Mucosa of gallbladder (tissue), 1 donor: ENCODE results near the gene FCHSD2. TPM values are rescaled to one million over a fixed set of nuclear protein-coding genes. Genes with fewer than 3 reads are reported as not detected.
"Not testable (repeated sequence)": the region's sequence is repeated elsewhere in the genome, so short reads cannot be mapped to it uniquely, and the experiment has no call there.

ENCODE experiments used
- DNase-seq: peaks from one replicate; pipeline ENCODE4 v3.0.0-alpha.2; 2020; ENCODE audit warnings: low spot score
- total RNA-seq: library from RNA; stranded (reverse); gene quantifications from one replicate; pipeline ENCODE4 v1.2.1, GENCODE V29; 2021
- donor health status: DM: no; HTN: no; CAD: no.

Gene FCHSD2
- total RNA-seq, 1 donor from 2014 or later = 56.4 TPM

DNA sequence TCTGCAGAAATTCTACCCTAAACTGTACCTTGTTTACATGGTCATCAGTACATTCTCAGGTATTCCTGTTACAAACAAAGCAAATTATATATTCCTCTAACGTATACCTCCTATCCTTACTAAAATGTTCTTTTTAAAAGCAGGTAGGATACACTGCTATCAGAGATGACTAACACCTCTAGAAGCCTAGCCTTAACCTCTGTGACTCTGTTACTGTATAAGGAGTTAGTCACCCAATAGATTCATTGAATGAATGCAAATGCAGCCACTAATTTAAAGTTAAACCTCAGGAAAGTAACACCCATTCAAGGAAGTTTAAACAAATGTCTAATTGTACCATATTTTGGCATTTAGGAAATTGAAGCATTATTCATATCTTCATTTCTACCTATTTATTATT is 82.2 kb downstream of the FCHSD2 start:
- no peak for DNase-seq

DNA sequence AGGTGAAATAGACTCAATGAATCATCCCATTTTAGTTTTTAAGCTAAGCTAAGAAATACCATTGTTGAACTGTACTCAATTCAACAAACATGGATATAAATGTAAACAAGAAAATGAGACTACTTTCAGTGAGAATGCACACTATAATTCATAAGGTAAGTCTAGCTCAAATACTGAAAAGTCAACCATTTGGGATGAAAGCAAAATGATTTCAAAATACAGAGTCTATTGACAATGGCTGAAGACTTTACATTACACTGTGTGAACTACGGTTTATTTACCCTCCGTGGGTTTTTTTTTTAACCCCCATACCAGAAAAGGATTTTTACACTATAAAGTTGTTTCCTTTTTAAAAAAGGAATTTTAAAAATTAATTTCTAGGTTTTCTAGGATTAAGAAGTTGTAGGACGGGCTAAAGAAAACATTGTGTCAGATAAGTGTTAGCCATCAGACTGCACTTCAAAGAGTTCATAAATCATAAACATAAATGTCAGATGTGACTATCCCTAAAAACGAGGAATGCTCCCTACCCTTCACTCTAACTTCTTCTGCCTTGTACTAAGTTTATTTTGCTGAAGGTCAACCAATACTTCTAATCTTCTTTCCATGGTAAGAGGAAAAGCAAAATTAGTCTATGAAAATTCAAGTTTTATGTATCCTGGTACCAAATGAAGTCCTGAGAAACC is 83.0 kb downstream of the FCHSD2 start:
- DNase-seq = no peak

DNA sequence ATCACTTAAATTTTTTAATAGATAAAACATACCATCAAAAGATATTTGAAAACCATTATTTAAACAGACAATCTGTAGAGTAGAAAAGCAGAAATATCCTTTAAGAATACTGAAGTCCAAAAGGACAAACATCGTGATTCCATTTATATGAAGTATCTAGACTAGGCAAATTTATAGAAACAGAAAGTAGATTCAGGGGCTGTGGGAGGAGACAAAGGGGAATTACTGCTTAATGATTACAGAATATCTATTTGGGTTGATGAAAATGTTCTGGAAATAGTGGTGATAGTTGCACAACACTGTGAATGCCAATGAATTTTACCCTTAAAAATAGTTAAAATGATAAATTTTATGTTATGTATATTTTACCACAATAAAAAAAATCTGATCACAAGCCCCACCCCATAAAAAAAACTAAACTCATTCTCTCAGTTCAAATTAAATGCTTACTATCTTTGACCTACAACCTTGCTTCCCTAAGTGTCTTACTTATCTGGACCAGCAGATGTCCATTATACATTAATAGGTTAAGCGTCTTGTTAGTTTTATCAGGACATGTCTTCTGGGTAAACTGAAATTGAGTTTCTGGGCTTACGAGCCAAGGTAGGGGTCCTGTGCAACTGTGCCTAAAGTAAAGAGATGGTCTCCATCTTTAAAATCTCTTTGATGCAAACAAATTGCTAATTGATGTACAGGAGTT is 86.3 kb downstream of the FCHSD2 start:
- DNase-seq = no peak

DNA sequence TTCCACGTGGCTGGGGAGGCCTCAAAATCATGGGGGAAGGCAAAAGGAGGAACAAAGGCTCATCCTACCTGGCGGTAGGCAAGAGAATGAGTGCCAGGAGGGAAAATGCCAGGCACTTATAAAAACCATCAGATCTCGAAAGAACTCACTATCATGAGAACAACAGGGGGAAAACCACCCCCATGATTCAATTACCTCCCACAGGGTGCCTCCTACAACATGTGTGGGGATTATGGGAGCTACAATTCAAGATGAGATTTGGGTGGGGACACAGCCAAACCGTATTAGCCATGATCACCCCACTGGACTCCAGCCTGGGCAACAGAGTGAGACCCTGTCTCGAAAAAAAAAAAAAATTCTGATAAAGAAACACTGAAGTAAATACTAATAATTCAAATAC is 87.1 kb downstream of the FCHSD2 start:
- no peak for DNase-seq

DNA sequence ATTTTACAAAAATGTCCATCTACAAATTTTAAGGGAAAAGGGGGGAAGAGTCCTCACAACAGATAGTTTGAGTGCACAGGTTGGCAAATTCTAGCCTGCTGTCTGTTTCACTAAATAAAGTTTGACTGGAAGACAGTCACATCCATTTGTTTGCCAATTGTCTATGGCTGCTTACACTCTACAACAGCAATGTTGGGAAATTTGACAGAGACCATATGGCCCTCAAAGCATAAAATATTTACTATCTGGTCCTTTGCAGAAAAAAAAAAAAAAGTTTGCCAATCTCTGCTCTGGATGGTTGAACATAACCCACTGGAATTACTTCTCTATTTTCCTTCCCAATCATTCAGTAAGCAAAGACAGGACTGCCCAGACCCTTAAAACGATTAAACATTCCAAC is 88.2 kb downstream of the FCHSD2 start:
- no peak for DNase-seq

DNA sequence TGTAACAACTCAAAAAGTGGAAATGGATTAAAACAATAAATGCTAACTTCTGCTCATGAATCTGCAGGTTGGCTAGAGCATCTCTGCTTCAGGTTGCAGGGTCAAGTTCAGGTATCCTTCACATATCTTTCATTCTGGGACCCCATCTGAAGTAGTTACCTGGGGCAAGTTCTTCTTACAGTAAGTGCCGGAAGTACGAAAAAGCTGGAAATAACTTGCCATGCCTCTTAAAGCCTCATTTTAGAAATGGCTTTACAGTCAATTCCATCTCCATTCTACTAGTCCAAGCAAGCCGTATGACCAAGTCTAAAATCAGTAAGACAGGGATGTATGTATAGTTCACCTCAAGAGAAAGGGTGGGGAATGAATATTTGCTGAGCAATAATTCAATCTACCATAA is 93.7 kb downstream of the FCHSD2 start:
- DNase-seq = no peak

DNA sequence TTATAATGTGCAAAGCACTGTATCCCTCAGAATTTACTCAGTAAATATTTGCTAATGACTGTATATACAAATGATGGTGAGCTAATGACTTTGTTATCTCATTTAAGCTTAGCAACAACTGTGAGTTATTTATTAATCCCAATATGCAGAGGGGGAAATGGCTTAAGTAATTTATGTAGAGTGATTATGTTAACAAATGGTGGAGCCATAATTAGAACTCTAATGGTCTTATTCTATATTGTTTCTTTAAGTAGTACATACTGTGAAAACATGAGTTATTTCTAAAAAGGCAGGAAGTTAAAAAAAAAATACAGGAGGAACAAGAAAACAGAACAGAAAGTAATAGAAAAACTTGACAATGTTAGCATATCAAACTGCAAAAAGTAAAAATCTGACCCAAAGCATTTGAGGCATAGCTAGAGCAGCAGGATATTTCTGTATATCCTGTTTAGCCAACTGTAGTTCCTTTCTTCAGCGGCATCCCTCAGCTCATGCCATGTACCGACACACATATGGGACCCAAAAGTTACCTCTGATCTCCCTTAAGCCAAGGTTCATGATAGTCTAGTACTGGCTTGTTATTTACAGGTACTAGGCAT is 94.2 kb downstream of the FCHSD2 start:
- DNase-seq = no peak

DNA sequence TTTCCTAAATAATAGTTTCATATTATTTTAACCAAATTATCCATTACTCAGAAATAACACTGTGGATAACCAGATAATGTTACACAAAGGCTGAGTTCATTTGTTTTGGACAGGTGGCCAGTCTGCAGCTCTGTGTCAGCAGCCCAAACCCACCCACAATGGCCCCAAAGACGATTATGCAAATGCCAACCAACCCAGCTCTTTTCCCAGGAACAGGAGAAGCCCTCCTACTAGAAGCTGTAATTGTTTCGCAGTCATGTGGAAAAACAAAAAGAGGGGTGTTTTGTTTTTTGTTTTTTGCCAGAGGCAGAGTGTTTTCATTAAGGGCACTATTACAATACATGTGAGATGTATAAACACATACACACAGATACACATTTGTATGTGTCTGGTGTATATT is 102.1 kb downstream of the FCHSD2 start:
- no peak for DNase-seq

DNA sequence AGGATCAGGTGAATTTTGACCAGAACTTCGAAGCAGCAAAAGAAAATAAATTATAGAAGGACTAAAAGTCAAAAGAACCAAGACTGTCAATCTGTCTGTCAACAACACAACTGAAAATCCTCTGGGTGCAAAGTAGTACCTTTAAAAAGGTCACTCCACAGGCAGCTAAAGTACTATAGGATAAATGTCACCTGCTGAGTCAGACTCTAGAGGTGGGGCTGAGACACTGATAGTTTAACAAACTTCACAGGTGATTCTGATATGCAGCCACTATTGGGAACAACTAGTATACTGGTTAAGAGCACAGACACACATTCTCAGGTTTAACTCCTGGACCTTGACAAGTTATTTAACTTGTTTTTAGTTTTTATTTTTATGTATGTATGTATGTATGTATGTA is 107.3 kb downstream of the FCHSD2 start:
- DNase-seq = no peak

DNA sequence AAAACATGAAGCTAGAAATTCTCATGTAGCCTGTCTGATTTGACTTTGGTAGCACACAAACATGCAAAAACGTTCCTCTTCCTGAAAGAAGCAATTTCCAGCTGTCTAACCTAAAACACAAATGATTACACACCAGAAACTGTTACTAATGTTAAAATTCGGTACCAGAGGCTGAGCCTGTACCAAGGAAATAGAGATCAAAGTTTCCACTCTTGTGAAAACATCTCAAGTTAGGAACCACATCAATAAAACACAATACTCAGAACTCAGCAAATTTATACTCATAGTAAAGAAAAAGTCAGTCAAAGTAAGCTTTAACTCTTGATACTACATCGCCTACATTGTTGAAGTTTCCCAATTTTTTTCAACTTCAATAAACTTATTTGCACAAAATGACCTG is 107.8 kb downstream of the FCHSD2 start:
- DNase-seq = no peak

DNA sequence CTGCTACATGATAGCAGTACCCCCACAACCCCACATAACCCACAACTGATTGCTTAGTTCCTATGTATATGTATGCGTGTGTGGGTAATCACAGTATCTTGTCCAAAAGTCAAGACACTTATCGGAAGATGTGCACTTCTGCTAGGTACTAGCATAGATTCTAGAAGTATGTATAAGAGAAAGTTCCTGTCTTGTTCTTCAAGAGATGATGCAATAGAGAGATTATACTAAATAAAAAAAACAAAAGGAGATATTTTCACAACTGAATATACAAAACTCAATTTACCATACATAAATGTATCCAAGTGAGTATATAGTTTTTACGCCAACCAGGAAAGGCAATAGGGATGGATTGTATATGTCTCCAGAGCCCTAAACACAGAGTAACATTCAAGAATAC is 112.0 kb downstream of the FCHSD2 start:
- no peak for DNase-seq

DNA sequence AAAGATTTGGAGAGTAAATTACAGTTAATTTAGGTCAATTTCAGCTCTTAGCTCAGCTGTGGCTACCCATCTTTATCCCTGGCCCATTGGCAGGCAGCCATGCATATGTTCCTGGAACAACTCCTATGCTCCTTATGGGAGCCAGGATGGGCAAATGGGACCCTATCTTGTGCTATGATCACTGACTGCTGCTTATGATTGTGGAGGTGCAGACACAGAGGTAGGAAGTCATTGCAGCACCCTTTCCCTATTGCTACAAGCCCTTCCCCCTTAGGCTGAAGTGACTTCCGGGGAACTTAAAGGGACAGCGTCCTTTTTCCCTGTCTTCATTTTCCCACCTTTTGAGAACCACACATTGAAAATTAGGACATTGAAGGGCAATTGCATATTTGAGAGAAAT is 112.7 kb downstream of the FCHSD2 start:
- DNase-seq = no peak

DNA sequence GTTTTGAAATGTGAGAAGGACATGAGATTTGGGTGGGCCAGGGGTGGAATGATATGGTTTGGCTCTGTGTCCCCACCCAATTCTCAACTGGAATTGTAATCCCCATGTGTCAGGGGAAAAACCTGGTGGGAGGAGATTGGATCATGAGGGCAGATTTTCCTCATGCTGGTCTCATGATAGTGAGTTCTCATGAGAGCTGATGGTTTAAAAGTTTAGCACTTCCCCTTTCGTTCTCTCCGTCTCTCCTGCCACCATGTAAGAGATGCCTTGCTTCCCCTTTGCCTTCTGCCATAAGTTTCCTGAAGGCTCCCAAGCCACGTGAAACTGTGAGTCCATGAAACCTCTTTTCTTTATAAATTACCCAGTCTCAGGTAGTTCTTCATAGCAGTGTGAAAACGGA is 113.5 kb downstream of the FCHSD2 start:
- DNase-seq = peak; percentile 15

DNA sequence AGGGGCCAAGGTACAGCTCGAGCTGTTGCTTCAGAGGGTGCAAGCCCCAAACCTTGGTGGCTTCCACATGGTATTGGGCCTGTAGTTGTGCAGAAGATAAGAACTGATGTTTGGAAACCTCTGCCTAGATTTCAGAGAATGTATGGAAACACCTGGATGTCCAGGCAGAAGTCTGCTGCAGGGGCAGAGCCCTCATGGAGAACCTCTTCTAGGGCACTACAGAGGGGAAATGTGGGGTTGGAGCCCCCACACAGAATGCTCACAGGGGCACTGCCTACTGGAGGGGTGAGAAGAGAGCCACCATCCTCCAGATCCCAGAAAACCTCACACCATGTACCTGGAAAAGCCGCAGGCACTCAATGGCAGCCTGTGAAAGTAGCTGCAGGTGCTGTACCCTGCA is 114.3 kb downstream of the FCHSD2 start:
- DNase-seq = not testable (repeated sequence)

DNA sequence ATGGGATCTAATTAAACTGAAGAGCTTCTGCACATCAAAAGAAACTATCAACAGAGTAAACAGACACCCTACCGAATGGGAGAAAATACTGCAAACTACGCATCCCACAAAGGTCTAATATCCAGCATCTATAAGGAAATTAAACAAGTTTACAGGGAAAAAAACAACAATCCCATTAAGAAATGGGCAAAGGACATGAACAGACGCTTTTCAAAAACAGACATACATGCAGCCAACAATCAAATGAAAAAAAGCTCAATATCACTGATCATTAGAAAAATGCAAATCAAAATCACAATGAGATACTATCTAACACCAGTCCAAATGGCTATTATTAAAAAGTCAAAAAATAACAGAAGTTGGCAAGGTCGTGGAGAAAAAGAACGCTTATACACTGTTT is 117.5 kb downstream of the FCHSD2 start:
- DNase-seq = no peak

DNA sequence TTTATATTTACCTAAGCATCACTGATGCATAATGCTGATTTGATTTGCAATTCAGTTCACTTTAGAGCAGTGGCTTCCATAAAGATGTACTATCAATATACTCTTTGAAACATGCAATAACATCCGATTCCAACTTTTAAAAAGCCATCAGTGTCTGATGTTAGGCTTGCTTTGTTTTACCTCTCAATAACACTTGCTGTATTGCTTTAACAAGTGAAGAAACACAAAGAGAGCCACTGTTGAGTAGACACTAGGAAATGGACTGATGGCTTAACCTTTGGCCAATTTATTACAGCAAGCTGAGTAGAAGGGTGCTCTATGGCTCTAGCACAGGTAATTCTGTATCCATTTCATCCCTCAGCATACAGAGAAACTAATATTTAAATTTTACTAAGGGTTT is 122.1 kb downstream of the FCHSD2 start:
- DNase-seq = no peak

DNA sequence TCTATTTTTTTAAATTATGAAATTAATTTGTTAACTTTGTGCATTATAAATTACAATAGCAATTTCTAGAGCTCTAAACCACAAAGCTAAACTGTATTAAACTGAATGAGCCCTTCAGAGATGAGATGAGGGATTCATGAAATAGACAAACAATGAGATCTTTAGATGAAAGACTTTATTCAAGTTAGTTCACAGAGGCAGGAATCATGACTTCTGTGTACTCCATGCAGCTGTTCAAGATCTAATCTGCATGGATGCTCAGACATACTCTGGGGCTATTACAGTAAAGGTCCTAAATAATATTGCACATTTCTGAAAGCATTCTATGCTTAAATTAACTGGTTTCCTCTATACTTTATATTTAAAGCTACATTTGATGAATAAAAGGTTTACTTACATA is 122.7 kb downstream of the FCHSD2 start:
- DNase-seq = no peak

DNA sequence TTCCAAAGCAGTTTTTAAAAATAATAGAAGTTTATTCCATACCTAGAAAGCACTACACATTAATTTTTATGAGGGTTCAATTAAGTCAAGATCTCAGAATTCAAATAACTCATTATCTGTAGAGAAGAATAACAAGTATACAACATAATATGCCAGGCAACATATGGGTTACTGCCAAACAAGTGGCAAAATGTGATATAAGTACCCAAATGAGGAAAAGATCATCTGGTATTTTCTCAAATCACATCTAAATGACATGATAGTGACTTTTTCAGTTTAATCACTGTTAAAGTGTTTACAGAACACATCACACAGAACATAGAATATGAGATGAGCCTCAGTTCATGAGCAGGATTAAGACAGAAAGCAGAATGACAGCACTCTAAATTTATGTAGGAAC is 123.3 kb downstream of the FCHSD2 start:
- no peak for DNase-seq

DNA sequence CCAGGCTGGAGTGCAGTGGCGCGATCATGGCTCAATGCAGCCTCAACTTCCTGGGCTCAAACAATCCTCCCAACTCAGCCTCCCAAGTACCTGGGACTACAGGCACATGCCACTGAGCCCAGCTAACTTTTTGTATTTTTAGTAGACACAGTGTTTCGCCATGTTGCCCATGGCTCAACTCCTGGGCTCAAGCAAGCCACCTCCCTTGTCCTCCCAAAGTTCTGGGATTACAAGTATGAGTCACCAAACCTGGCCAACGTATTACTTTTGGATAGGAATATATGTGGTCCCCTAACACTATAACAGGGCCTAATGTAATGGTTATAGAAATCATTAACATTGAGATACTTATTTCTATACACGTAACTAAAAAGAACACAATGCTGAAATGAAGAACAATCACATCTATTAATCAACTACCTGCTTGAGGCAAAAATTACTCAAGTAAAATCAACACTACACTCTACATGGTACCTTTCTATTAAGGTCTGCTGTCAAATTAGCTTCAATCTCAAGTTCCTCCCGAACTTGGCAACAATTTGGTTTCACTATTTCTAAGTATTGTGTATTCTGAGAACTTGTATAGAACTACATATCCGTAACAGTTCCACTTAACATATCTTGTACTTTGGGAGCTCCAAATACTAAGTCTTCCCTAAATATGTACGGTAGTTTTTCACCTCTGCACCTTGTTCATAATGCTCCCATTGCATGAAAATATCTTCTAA is 124.9 kb downstream of the FCHSD2 start:
- no peak for DNase-seq

DNA sequence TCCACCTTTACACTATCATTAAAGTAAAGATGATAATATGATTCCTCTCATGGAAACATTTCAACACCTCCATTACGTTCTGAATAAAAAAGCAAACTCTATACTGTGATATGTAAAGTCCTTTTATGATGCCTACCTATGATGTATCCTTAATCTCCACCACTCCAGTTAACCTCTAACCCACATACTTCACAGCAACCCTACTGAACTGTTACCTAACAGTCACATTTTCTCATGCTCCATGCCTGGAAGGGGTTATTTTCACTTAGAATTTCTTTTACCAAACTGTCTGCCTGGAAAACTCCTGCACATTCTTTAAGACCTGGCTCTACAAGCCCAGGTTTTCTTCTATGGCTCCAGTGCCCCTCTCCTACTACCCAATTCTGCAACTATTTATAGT is 129.1 kb downstream of the FCHSD2 start:
- no peak for DNase-seq

DNA sequence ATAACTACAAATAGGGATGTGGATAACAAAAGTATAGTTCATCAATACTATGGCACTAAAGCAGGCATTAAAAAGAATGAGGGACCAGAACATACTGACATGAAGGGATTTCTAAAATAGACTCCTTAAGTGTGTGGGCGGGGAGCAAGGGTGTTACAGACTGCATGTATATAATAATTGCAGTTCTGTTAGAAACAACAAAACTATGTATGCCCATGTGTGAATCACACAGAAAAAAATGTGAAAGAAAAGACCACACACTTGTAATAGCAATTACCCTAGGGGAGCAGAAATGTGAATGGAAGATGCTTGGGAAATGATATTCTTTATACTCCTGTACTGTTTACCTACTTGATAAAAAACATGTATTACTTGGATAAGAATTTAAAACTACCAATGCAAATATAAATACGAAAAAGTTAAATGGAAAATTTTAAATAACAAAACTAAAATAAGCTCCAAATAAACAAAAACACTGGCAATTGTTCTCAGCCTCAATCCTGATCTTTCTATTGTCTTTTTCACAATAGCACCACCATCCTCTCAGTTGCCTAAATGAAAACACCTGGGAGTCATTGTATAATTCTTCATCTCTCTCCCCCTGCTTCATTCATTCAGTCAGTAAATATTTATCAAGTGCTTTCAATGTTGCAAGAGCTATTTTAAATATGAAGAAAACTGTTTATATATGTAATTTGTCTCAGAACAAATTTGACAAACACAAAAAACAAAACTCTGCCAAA is 129.8 kb downstream of the FCHSD2 start:
- DNase-seq = no peak
